HG02623 (cell line): ENCODE data around the gene ZFAND4.
A peak's percentile ranks its signal among the peaks of the same experiment; 100 is the strongest.
"Not testable (repeated sequence)": the region's sequence is repeated elsewhere in the genome, so short reads cannot be mapped to it uniquely, and the experiment has no call there.

Source experiments
- ATAC-seq: cut with Tn5 transposase; IDR thresholded peaks from one replicate; pipeline ENCODE4 v1.9.1; 2021; ENCODE audit warnings: moderate library complexity; ENCODE audit not compliant: unreplicated experiment

The ZFAND4 gene

DNA sequence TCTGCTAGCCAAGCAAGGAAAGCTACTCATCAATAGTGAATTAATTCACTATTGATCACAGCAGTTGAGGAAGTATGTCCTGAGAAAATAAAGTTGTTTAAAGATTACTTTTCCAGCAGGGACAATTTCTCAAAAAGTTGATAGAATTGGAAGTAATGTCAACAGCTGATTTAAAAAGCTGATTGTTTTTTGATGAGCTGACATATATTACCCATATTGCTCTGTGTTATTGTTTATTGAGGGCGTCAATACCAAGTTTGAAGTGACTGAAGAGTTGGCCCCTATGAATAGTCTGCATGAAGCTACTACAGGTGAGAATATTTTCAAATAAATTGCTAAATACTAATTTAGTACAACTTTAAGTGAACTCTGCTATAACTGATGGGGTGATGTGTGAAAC, 28.0 kb downstream of the ZFAND4 start:
- ATAC-seq = no peak

- no peak for ATAC-seq
Measured at GRCh38 chr10:45640941-45641340, 31.6 kb downstream of the ZFAND4 start.

- no peak for ATAC-seq
Measured at GRCh38 chr10:45640049-45640448, 32.5 kb downstream of the ZFAND4 start.

DNA sequence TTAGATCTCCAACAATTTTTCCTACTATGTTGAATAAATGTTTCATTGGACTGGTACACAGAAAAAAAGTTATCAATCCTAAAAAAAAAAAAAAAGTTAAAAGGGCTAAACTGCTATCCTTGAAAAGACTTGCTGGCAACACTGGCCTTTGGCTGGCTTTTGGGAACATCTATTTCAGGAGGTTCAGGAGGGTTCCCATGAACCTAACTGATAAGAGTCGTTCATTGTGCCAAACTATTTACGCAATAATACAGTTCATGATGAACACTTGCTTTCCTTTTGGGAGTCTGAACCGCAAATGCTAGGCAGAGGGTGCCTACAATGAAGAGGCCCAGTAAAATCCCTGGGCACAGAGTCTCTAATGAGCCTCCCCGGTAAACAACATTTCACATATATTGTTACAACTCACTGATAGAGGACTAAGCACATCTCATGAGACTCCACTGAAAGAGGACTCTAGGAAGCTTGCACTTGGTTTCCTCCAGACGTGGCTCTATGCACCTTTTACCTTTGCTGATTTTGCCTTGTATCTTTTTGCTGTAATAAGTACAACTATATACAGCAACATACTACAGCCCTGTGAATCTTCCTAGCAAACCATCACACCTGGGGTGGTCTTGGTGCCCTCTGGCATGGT, 45.0 kb downstream of the ZFAND4 start:
- ATAC-seq = no peak

DNA sequence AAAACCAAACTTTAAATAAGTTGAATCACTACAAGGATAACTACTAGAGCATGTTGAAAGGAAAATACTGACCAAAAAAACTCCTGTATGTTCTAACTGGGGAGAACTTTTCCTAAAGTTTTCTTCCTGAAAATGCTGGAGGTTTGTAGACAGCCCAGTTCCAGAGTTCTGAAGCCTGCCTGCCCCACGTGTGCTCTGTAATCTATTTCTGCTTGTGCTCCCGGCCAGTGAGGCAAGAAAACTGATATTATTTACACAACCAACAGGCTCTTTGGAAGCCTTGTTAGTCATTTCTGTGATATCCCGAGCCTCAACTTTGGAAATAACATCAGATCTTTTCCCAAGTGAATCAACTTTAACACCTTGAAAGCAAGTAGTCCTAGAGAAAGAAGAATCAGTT, 46.7 kb downstream of the ZFAND4 start:
- no peak for ATAC-seq

GRCh38 chr10:45624724-45625123, 47.8 kb downstream of the ZFAND4 start:
- ATAC-seq = no peak

- no peak for ATAC-seq
Measured at GRCh38 chr10:45614869-45615268, 57.7 kb downstream of the ZFAND4 start.

GRCh38 chr10:45612741-45613140, 59.8 kb downstream of the ZFAND4 start:
- no peak for ATAC-seq

- ATAC-seq = no peak
Measured at GRCh38 chr10:45608052-45608451, 64.5 kb downstream of the ZFAND4 start.

- no peak for ATAC-seq
Measured at GRCh38 chr10:45607276-45607675, 65.3 kb downstream of the ZFAND4 start.

GRCh38 chr10:45602836-45603235, 69.7 kb downstream of the ZFAND4 start:
- no peak for ATAC-seq

DNA sequence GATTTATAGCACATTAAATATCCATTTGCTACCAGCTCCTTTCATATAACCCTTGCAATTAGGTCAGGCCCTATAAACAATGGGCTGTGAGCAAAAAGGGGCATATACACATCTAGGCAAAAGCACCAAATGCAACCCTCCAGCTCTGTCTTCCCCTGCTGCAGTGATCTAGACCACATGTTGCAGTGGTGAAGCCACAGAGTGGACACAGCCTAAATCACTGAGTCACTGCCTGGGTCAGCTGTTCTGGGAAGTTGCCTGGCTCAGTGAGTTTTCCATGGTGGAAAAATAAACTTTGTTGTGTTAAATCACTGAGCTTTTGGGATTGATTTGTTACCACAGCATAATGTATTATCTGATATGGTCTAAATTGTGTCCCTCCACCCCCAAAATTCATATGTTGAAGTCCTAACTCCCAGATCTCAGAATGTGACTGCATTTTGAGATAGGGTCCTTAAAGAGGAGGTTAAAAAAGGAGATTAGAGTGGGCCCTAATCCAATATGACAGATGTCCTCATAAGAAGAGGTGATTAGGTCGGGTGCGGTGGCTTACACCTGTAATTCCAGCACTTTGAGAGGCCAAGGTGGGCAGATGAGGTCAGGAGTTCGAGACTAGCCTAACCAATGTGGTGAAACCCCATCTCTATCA, 70.4 kb downstream of the ZFAND4 start:
- ATAC-seq = no peak

DNA sequence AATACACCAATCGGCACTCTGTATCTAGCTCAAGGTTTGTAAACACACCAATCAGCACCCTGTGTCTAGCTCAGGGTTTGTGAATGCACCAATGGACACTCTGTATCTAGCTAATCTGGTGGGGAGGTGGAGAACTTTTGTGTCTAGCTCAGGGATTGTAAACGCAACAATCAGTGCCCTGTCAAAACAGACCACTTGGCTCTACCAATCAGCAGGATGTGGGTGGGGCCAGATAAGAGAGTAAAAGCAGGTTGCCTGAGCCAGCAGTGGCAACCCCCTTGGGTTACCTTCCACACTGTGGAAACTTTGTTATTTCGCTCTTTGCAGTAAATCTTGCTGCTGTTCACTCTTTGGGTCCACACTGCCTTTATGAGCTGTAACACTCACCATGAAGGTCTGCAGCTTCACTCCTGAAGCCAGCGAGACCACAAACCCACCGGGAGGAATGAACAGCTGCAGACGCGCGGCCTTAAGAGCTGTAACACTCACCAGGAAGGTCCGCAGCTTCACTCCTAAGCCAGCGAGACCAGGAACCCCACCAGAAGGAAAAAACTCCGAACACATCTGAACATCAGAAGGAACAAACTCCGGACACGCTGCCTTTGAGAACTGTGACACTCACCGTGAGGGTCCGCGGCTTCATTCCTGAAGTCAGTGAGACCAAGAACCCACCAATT, 71.2 kb downstream of the ZFAND4 start:
- not testable (repeated sequence) for ATAC-seq

- not testable (repeated sequence) for ATAC-seq
Measured at GRCh38 chr10:45600337-45601253, 72.0 kb downstream of the ZFAND4 start.

GRCh38 chr10:45599646-45600045, 72.9 kb downstream of the ZFAND4 start:
- no peak for ATAC-seq

GRCh38 chr10:45599021-45599603, 73.5 kb downstream of the ZFAND4 start:
- no peak for ATAC-seq

- ATAC-seq = no peak
Measured at GRCh38 chr10:45596526-45596925, 76.0 kb downstream of the ZFAND4 start.

- peak; percentile 95 for ATAC-seq
Measured at GRCh38 chr10:45594276-45595157, 78.1 kb downstream of the ZFAND4 start.

DNA sequence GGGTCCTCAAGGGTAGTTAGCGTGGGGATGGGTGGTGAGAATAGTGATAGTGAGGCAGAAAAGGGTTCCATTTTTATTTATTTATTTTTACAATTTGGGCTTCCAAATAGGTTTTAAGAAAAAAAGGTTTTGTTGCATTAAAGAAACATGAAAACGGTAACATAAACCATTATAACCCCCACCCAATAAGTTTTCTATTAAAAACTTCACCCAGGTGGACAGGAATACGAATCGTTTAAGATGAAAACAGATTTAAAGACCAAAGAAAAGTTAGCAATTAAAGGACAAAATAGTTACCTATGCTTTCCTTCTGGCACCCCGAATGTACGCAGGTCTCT, 78.7 kb downstream of the ZFAND4 start:
- ATAC-seq = no peak

- ATAC-seq = no peak
Measured at GRCh38 chr10:45592926-45593325, 79.6 kb downstream of the ZFAND4 start.
